Measurements from ENCODE around the gene ATG13.
"Not testable (repeated sequence)": the region's sequence is repeated elsewhere in the genome, so short reads cannot be mapped to it uniquely, and the experiment has no call there.

Gene ATG13

DNA sequence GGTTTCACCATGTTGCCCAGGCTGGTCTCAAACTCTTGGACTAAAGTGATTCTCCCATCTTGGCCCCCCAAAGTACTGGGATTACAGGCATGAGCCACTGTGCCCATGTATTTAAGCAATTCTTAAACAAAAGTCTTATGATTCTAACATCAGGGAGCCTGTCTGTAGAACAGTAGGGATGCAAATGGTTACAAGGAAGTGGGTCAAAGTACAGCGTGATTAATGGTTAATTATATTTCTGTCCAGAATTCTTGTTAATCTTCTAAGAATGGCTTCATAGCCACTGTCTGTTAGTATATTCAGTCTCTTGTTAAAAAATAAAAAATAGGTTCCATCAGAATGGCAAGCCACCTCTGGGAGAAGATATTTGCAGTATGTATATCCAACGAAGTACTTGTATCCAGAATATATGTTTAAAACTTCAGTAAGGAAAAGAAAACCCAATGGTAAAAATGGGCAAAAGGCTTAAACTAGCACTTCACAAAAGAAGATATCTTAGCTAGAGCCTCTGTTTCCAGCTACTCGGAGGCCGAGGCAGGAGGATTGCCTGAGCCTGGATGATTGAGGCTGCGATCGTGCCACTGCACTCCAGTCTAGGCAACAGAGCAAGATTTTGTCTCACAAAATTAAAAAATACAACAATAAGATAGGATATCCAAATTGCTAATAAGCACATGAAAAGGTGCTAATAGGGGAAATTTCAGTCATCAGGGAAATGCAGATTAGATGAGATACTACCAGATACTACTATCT, 22.9 kb downstream of the ATG13 start:
- DNase-seq: no peak
- in situ Hi-C loops (cut with MboI; ENCODE audit: low pct_unique_long_range_greater_than_20kb, low sequenced_read_pairs): no loop called here

DNA sequence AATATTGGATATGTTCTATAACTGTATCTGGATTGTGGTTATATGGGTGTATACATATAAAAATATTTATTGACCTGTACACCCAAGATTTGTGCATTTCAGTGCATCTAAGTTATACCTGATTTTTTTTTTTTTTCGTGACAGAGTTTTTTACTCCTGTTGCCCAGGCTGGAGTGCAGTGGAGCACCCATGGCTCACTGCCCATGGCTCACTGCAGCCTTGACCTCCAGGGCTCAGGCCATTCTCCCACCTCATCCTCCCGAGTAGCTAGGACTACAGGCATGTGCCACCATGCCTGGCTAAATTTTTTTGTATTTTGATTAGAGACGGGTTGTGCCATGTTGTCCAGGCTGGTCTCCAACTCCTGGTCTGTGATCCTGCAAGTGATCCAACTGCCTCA, 24.3 kb downstream of the ATG13 start:
- DNase-seq: no peak
- in situ Hi-C loops (cut with MboI; ENCODE audit: low pct_unique_long_range_greater_than_20kb, low sequenced_read_pairs): no loop called here

DNA sequence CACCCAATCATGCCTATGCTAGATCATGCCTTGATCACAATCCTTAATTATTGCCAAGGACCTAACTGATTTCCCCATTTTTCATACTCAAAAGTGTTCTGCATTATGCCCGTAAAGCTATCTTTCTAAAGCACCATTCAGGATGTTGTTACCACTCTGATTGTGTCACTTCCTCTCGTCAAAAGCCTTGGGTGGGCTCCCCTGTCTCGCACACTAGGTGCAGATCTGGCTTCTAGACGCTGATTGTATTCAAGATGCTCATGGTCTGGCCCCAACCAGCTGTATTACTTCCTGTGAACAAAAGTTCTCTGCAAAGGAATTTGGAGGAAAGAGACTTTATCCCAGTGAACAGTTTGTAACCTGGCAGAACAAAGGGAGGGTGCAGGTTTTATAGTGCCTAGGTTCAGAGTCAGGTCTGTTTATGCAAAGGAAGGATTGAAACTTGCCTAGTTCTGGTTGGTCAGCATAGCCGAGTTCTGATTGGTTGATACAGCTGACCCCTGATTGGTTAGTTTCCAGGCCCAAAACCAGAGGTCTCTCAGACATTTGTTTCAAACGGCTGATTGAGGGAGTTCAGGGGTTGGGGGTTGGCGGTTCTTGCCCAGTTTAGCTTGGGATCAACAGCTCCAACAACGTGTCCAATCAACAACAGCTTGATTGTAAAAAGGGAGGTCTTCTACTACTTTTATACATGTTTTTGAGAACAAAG, 25.4 kb downstream of the ATG13 start:
- DNase-seq: peak; percentile 9
- in situ Hi-C loops (cut with MboI; ENCODE audit: low pct_unique_long_range_greater_than_20kb, low sequenced_read_pairs): no loop called here

DNA sequence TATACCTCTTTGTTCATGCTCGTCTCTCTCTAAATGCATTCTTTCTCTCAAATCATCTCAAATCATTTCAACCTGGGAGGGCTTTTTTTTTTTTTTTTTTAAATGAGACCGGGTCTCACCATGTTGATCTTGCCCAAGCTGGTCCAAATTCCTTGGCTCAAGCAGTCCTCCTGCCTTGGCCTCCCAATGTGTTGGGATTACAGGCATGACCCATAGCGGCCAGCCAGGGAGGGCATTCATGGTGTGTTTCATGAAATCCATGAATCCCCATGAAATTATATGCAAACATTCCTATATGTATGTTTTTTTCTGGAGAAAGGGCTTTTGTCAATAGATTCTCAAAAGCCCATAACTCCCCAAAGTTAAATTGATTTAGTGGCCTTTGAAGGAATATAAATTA, 26.2 kb downstream of the ATG13 start:
- in situ Hi-C loops (cut with MboI; ENCODE audit: low pct_unique_long_range_greater_than_20kb, low sequenced_read_pairs): no loop called here
- DNase-seq: no peak

DNA sequence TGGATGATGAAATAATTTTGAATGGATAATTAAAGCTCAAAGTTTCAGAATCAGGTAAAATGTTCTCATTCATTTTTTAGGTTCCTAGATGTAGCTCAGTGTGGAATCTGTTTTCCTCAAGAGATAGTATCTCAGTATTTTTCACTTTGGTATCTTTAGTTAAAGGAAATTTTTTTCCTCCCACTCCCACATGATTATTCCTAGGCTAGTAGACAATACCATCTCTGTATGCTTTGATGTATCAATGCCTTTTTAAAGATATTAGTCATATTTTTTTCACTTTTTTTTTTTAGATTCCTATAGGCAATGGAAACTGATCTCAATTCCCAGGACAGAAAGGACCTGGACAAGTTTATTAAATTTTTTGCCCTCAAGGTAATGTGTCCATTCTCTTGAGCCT, 26.6 kb downstream of the ATG13 start:
- DNase-seq: no peak
- in situ Hi-C loops (cut with MboI; ENCODE audit: low pct_unique_long_range_greater_than_20kb, low sequenced_read_pairs): no loop called here

DNA sequence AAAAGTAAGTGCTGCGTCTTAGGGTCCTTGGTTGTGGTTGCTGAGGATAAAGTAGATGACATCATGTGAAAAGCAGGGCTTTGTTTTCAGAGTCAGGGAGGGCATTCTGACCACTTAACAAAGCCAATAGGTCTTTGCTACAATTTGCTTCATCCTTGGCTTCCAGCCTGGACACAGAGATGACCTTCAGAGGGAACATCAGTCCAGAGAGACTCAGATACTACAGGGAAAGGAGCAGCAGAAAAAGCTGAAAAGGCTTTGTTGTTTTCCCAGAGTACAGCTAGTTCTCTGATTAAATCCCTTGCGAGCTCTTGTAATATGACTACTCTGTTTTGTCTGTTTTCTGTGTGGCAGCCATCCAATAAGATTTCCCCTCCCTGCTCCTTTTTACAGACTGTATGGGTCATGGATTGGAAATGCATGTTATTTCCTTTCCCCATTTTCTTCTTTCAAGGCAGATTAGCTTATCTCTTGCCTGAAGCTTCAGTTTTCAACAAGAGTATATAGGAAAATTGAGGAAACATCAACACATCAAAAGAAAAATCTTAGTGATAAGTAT, 31.9 kb downstream of the ATG13 start:
- in situ Hi-C loops (cut with MboI; ENCODE audit: low pct_unique_long_range_greater_than_20kb, low sequenced_read_pairs): no loop called here
- DNase-seq: no peak

DNA sequence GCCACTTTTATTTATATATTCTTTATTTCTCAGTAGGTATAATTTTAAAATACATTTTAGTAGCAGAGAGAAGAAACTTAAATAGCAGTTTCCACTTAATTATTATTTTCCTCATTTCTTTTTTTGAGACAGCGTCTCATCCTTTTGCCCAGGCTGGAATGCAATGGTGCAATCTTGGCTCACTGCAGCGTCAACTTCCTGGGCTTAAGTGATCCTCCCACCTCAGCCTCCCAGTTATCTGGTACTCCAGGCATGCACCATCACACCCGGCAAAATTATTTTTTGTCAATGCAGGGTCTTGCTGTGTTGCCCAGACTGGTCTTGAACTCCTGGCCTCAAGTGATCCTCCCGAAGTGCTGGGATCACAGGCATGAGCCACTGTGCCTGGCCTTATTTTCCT, 38.3 kb downstream of the ATG13 start:
- DNase-seq: no peak
- in situ Hi-C loops (cut with MboI; ENCODE audit: low pct_unique_long_range_greater_than_20kb, low sequenced_read_pairs): no loop called here

DNA sequence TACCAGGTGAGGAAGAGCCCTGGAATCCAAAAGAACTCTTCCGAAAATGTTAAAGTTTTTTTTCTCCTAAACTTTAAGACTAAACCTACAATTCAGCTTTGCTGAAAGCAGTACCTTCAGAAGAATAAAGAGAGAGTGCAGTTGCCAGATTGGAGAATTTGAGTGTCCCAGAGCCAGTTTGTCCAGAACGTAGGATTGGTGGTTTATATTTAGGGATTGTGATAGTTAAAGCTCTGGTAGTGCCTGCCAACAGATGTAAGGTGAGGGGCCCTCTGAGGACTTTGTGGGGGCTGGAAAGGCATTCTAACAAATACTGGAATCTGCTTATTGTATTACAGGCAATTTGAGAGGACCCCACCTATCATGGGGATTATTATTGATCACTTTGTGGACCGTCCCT, 39.8 kb downstream of the ATG13 start:
- in situ Hi-C loops (cut with MboI; ENCODE audit: low pct_unique_long_range_greater_than_20kb, low sequenced_read_pairs): no loop called here
- no peak for DNase-seq

DNA sequence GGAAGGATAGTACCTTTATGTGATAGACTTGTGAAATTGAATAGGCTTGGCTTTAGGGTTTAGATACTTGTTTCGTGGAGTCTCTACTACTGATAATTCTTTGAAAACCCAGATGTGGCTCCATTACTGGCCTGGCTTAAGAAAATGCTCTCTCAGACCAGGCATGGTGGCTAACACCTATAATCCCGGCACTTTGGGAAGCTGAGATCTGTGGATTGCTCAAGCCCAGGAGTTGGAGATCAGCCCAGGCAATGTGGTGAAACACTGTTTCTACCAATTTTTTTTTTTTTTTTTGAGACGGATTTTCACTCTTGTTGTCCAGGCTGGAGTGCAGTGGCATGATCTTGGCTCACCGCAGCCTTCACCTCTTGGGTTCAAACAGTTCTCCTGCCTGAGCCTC, 40.9 kb downstream of the ATG13 start:
- DNase-seq: no peak
- in situ Hi-C loops (cut with MboI; ENCODE audit: low pct_unique_long_range_greater_than_20kb, low sequenced_read_pairs): no loop called here

DNA sequence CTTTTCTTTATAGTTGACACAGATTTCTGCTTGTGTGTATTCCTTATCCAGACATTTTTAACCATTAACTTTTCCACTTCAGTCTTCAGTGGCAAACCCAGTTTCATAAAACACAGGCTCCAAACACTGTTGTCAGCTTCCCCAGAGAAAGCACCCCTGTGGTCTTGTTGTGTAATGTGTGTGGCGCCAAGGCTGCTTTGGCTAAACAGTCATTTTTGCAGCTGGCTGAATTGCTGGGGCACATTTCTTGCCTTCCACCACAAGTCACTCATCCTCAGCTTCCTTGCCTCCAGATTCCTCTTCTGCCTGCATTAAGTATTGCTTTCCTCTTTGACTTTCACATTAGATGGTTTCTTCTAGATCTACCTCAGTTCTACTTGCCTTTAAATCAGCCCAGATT, 42.6 kb downstream of the ATG13 start:
- DNase-seq: peak; percentile 73
- in situ Hi-C loops (cut with MboI; ENCODE audit: low pct_unique_long_range_greater_than_20kb, low sequenced_read_pairs): no loop called here

DNA sequence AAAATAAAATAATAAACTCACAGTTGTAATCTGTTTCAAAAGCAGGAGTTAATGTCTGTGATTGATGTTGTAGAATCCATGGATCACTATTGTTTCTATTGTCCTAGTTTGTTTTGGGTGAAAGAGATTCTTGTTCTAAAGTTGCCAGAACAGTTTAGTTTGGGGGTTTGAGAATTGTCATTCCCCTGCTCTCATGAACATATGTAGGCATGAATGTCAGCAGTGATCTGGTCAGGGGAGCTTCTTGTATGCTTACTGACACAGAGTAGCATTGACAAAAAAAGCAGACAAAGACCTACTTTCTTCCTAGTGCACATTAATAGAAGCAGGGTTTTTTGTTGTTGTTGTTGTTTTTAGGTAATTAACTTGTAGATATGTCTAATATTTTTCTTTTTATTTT, 44.5 kb downstream of the ATG13 start:
- in situ Hi-C loops (cut with MboI; ENCODE audit: low pct_unique_long_range_greater_than_20kb, low sequenced_read_pairs): no loop called here
- no peak for DNase-seq

DNA sequence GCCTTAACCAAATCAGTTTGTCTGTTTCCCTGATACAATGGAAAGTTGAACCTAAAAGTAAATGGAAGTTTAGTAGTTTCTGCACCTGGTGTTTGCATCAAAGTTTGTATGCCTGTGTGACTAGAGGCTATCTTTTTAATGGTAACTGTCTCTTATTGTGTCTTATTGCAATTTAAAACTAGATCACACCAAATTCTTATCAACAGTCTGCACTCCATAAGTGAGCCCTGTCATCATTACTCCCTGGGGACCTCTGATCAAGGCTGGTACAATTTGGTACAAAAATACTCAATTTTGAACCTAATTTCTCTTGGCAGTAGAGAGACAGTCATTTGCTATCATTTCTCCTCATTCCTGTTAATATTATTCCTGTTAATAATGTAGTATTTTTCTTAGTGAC, 45.0 kb downstream of the ATG13 start:
- DNase-seq: no peak
- in situ Hi-C loops (cut with MboI; ENCODE audit: low pct_unique_long_range_greater_than_20kb, low sequenced_read_pairs): no loop called here

DNA sequence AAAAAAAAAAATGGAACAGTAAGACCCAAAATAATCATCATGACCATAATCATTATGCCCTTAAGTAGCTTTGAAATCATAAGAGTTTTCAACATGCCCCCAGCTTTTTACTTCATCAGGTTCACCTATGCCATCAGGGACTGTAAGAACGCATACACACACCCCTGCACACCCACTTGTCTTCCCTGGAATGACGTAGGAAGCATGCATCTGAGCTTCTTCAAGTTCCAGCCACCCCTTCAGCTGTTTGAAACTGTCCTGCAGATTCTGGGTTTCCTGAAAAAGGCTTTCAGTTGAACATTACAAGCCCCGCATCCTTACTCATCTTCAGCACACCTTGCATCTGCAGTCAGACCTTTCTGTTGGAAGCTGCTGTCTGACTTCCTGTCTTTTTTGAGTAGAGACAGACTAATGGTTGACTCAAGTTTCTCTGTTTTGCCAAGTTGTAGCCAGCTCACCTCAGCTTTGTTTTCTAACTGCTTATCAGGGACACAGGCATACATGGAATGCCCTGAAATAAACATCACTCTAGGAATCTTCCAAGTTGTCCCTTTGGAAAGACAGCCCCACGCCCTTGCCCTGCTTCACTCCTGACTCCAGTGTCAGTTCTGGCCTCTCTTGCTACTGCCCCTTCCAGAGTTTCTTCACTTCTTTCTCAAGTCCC, 46.1 kb downstream of the ATG13 start:
- in situ Hi-C loops (cut with MboI; ENCODE audit: low pct_unique_long_range_greater_than_20kb, low sequenced_read_pairs): no loop called here
- no peak for DNase-seq

DNA sequence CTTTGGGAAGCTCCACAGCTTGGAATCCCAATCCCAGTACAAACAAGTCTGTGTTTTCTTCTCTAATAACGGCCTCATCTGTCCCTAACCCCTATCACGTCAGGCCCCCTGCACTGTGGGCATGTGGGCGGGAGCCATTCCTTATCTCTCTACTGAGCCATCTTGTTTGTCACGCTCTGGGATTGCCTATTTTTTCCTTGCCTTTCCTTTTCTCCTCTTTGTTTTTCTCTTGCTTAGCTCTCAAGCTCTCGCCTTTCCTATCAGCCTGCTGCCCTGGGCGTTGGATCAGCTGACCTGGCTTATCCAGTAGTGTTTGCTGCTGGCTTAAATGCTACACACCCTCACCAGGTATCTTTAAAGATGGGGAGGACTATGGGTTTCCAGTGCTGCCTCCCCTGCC, 47.3 kb downstream of the ATG13 start:
- DNase-seq: no peak
- in situ Hi-C loops (cut with MboI; ENCODE audit: low pct_unique_long_range_greater_than_20kb, low sequenced_read_pairs): no loop called here

DNA sequence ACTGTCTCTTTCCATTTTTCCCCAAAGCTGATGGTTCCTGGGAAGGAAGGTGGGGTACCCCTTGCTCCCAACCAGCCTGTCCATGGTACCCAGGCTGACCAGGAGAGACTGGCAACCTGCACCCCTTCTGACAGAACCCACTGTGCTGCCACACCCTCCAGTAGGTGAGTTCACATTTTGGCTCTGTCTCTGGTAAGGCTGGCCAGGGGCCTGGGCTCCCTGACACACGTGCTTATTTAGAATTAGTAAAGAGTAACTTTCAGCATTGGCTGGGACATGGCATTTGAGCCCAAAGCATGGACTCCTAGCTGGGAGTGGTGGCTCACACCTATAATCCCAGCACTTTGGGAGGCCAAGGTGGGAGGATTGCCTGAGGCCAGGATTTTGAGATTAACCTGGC, 48.0 kb downstream of the ATG13 start:
- in situ Hi-C loops (cut with MboI; ENCODE audit: low pct_unique_long_range_greater_than_20kb, low sequenced_read_pairs): no loop called here
- DNase-seq: no peak

DNA sequence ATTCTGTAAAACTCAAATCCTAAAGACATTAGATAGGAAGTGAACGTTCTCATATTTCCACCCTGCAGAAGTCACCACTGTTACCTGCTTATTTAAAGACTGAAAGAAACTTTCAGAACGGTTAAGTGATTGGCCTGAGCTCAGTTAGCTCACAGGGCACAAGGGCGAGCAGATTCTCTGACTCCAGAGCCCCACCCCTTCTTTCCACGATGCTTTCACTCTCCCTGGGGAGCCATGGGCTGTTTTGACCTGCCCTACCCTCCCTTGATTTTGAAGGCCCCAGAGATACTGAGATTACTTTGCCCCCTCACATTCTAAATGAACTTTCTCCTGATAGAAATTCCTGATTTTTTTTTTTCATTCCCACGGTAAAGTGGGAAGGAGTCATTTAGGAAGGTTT, 49.2 kb downstream of the ATG13 start:
- DNase-seq: no peak
- in situ Hi-C loops (cut with MboI; ENCODE audit: low pct_unique_long_range_greater_than_20kb, low sequenced_read_pairs): no loop called here

DNA sequence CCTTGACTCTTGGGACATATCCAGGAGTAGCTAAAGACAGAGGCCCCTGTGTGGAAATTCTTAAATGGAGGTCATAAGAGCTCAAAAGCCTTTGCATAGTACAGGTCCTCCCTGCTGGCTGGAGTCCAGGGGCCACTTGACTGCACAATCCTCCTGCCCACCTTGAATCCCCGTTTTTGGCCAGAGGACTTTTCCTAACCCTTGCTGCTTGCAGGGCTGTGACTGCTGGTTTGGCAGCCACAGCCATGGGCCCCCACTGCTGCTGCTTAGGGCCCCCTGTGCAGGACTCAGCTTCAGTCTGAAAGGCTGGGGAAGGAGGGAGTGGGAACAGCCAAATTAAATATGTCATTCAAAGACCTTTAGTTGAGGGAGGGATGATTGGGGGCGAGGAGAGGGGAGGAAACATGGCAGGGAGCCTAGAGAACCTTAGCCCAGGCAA, 49.7 kb downstream of the ATG13 start:
- in situ Hi-C loops (cut with MboI; ENCODE audit: low pct_unique_long_range_greater_than_20kb, low sequenced_read_pairs): no loop called here
- no peak for DNase-seq

DNA sequence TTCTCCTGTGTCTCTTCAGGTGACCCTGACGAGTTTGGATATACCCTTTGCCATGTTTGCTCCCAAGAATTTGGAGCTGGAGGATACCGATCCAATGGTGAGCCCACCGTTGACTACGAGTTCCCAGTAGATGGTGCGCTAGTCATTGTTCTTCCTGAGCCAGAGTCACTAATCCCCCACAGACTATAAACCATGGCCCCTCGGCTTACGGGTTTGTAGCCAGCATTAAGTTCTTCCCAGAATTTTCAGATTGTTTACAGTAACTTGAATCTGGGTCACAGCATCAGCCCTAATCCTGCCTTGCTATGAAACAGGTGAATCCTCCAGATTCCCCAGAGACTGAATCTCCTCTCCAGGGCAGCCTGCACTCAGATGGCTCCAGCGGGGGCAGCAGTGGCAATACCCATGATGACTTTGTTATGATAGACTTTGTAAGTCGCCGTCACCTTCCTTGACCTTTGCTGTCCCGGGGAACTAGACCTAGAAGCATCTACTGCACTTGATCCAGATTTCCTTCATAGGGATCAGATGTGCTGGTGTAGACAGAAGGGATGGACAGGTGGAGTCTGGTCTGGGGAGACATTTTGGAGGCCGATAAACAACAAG, 51.2 kb downstream of the ATG13 start:
- no peak for DNase-seq
- in situ Hi-C loops (cut with MboI; ENCODE audit: low pct_unique_long_range_greater_than_20kb, low sequenced_read_pairs): no loop called here

DNA sequence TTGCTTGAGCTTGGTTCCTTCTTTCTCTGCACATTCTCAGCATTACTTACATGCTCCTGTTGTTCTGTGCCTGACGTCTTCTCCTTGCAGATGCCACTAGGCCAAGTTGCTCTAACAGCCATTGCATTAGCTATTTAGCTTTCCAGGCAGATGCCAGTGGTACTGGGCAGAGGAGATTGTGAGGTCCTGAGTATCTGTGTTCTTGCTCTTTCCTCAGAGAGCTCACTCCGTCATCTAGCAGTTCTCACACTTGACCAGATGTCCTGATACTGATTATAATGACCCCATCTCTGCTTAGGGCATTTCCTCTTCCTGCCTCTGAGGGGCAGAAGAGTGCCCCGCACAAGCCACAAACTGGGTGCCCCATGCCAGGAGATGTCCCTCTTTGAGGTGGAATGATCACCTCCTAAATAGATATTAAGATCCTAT, 52.4 kb downstream of the ATG13 start:
- in situ Hi-C loops (cut with MboI; ENCODE audit: low pct_unique_long_range_greater_than_20kb, low sequenced_read_pairs): no loop called here

DNA sequence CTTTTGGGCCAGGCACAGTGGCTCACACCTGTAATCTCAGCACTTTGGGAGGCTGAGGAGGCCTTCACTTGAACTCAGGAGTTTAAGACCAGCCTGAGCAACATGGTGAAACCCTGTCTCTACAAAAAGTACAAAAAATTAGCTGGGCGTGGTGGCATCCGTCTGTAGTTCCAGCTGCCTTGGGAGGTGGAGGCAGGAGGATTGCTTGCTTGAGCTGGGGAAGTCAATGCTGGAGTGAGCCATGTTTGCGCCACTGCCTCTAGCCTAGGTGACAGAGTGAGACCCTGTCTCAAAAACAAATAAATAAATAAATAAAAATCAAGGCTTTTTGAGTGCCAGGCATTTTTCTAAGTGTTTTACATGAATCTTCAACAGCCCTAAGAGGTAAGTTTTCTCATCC, 53.2 kb downstream of the ATG13 start:
- in situ Hi-C loops (cut with MboI; ENCODE audit: low pct_unique_long_range_greater_than_20kb, low sequenced_read_pairs); DNase-seq: not testable (repeated sequence)

More for the DNA sequence above, 52.4 kb downstream of the ATG13 start:
- DNase-seq: peak; percentile 26

Data from KBM-7 (cell line).